ENCODE data around the gene OCA2.

- no peak for TF ChIP-seq CTCF (IDR thresholded peaks at IDR 0.05)
- TF ChIP-seq POLR2A (IDR thresholded peaks at IDR 0.05) = no peak
- TF ChIP-seq POLR2AphosphoS5 (IDR thresholded peaks at IDR 0.05; ENCODE audit: insufficient read depth in 1 of 2, low read depth in 1 of 2) = no peak
Observed at GRCh38 chr15:27824841-27825422, 274.2 kb downstream of the OCA2 start.

Data from vagina (tissue), 2 donors.